Body of pancreas (tissue), 4 donors: ENCODE data around the gene C1R. TPM values are rescaled to one million over a fixed set of nuclear protein-coding genes. Genes with fewer than 3 reads are reported as not detected.

Experiments
- ATAC-seq: fragments of 150-250 bp; one replicate; pipeline ENCODE4 v1.9.1; 2016
- DNase-seq, 4 donors: peaks; one replicate each; pipeline ENCODE4 v3.0.0-alpha.2; 2019
- H3K27ac ChIP-seq, 4 donors: fragments of 200-600 bp; sonication (generic); 1 replicate in 3 of 4; 2 replicates in 1 of 4; pipeline versions ENCODE4 v1.5.1 to v1.6.1; 2016 to 2019; ENCODE audit warnings: mild to moderate bottlenecking in 1 of 4, mixed read lengths in 1 of 4, moderate library complexity in 1 of 4
- H3K27me3 ChIP-seq, 2 donors: fragments of 200-600 bp; sonication (generic); one replicate each; pipeline ENCODE4 v1.6.0; 2016; ENCODE audit warnings: mild to moderate bottlenecking in 1 of 2
- H3K36me3 ChIP-seq, 2 donors: fragments of 200-600 bp; sonication (generic); replicated peaks in 1 of 2; 2 replicates each; pipeline ENCODE4 v1.5.1; 2016; ENCODE audit warnings: low read depth in 2 of 2; ENCODE audit not compliant: insufficient read depth in 1 of 2
- H3K4me1 ChIP-seq: fragments of 200-600 bp; sonication (generic); one replicate; pipeline ENCODE4 v1.6.0; 2016
- H3K4me3 ChIP-seq, 2 donors: fragments of 200-600 bp; sonication (generic); 1 replicate in 1 of 2; 2 replicates in 1 of 2; pipeline ENCODE4 v1.5.1; 2016 to 2019
- H3K9me3 ChIP-seq, 3 donors: fragments of 200-600 bp; sonication (generic); 1 replicate in 2 of 3; 2 replicates in 1 of 3; pipeline ENCODE4 v1.5.1; 2016
- POLR2A ChIP-seq, 3 donors: fragments of 450-650 bp; IDR thresholded peaks; one replicate each; pipeline ENCODE4 v1.6.1; 2016; ENCODE audit warnings: antibody characterized with exemption in 3 of 3, mild to moderate bottlenecking in 2 of 3
- WGBS, 2 donors: methylation state at CpG; one replicate each; pipeline ENCODE4 v1.1.5; 2017; 5-methylcytosine and 5-hydroxymethylcytosine counted together
- intact Hi-C: fragments of 100-400 bp; cut with DNase I; formaldehyde crosslinking; loops from one replicate; pipeline ENCODE4 v1.15.1; 2023
- total RNA-seq, 2 donors: library from RNA; depleted of rRNA; stranded (reverse); fragments of >200 nt; gene quantifications; one replicate each; pipeline ENCODE4 v1.1.0, GENCODE V29; 2016
- TF ChIP-seq, protein P1 (sequence below), 7 experiments: fragments of 450-650 bp in 4 of 7; fragments of 200-600 bp in 3 of 7; sonication (generic) in 3 of 7; IDR thresholded peaks; one replicate each; pipeline ENCODE4 v1.5.1; 2016 to 2019; ENCODE audit warnings: antibody characterized with exemption in 7 of 7

The C1R gene
- 100 to 1,000 TPM; 113 to 133 TPM for total RNA-seq

DNA sequence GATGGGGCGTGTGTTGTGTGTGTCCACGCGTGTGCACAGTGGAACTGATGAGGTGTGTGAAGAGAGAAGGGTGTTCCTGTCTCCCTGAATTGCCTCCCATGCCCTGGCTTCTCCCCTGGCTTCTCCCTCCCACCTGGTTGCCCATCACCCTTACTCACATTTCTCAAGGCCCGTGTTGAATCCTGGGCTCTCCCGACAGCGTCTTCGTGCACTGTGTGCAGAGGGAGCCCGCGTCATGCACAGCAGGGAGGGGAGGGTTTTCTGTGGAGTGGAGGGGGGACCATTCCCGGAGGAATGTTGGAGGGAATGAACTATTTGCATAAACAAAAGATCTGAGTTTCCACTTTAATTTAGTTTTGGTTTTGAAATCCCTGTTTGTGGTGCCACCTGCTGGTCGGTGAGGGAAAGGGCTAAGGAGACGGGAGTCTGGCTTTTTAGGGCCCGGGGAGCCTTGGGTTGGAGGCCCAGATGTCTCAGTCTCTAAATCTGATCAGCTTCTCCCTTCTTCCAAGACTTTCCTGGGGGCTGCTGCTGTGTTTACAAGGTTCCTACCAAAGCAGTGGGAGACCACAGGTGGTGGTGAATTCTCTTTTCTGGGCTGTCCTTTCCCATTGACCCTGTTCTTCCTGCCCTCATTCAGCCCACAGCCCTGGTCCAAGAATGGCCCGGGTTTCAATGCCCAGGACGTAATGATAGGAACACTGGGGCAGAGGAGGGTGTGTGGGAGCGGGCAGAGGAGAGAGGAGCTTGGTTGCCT, at the start of gene C1R:
TSS of gene C1R (minus strand) at position 217 of the 757 bp plus-strand sequence. CDS start at position 160, 57 bp downstream.
- Histone ChIP-seq H3K27me3 (no peaks in the 10 kb centered on the region), H3K4me1 (peaks cover 34% of the 10 kb centered on the region), H3K9me3 (no peaks in the 10 kb centered on the region), H3K4me3 (peak within 1 kb of the TSS in 1 of 2 donors; percentile 11), H3K27ac (peak within 1 kb of the TSS; percentile 37 to 70 (median 57)), H3K36me3 (no peaks in the 10 kb centered on the region)
- DNase-seq (peak; percentile 73 to 77 (median 76)), ATAC-seq (peak; percentile 72)
- 8 to 15% methylated on average over 16 of the region's 16 CpGs for WGBS, 2 donors
- intact Hi-C loops = no loop called here
- TF ChIP-seq, protein P1, sequence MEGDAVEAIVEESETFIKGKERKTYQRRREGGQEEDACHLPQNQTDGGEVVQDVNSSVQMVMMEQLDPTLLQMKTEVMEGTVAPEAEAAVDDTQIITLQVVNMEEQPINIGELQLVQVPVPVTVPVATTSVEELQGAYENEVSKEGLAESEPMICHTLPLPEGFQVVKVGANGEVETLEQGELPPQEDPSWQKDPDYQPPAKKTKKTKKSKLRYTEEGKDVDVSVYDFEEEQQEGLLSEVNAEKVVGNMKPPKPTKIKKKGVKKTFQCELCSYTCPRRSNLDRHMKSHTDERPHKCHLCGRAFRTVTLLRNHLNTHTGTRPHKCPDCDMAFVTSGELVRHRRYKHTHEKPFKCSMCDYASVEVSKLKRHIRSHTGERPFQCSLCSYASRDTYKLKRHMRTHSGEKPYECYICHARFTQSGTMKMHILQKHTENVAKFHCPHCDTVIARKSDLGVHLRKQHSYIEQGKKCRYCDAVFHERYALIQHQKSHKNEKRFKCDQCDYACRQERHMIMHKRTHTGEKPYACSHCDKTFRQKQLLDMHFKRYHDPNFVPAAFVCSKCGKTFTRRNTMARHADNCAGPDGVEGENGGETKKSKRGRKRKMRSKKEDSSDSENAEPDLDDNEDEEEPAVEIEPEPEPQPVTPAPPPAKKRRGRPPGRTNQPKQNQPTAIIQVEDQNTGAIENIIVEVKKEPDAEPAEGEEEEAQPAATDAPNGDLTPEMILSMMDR (IDR thresholded peaks at IDR 0.05) = peak; percentile 74 to 92 (median 84)
- TF ChIP-seq POLR2A (IDR thresholded peaks at IDR 0.05) = peak in 2 of 3 donors; percentile 36 to 52

DNA sequence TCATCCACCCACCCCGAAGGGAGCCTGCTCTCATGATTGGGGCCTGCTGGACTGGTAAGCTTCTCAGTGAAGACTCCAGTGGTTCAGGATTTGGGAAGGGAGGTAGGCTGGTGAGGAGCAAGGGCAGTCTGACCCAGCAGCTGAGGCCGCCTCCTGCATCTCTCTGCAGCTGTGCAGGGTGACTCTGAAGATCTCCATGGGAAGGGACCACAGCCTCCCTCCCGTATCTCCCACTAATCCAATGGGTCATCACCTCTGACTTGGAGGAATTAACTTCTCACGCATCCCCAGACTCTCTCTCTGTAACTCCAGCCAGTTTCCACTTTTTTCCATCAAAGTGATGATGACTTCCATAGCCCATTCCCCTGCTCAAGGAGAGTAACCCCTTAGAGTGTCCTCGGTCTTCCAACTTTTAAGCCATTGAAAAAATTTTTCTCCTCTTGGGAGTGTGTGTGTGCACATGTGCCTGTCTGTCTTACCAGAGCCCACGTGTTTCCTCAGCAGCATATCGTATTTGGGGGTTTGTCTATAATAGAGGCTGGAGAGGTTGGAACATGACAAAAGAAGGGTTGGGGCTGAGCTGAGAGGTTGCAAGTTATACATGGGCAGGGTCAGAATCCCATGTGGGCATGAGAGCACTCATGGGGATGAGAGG, 49.2 kb upstream of the C1R start:
- intact Hi-C loops = no loop called here
- DNase-seq (no peak), ATAC-seq (no peak)
- no peak overlapping the region for H3K27ac ChIP-seq
- H3K9me3 ChIP-seq = no peaks in the 10 kb centered on the region
- no peaks in the 10 kb centered on the region for H3K4me1 ChIP-seq
- WGBS, 2 donors = 87 to 90% methylated on average over 7 of the region's 7 CpGs
- no peak for TF ChIP-seq POLR2A (IDR thresholded peaks at IDR 0.05)
- TF ChIP-seq, protein P1 (IDR thresholded peaks at IDR 0.05) = no peak
- H3K4me3 ChIP-seq = no peak overlapping the region
- no peaks in the 10 kb centered on the region for H3K27me3 ChIP-seq
- peaks cover 0 to 2% of the 10 kb centered on the region in 2 donors for H3K36me3 ChIP-seq

DNA sequence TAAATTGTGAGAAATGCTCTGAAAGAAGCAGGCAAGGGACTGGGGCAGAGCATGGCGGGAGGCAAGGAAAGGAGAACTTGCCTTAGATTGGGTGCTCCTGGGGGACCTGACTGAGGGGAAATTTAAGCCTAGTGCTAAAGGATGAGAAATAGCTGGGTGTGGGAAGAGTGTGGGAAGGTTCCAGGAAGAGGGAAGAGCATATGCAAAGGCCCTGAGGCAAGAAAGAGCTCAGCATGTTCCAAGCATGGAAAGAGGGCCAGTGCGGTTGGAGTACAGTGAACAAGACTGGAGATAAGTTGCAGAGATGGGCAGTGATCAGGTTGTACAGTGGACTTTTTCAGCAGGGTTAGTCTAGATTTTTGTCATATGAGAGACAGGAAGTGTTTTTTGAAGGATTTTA, 47.0 kb upstream of the C1R start:
- Histone ChIP-seq H3K9me3 (no peaks in the 10 kb centered on the region), H3K36me3 (peaks cover 0 to 6% of the 10 kb centered on the region in 2 donors), H3K27me3 (no peaks in the 10 kb centered on the region), H3K4me3 (no peak overlapping the region), H3K27ac (no peak overlapping the region), H3K4me1 (no peaks in the 10 kb centered on the region)
- TF ChIP-seq, protein P1 (IDR thresholded peaks at IDR 0.05) = no peak
- TF ChIP-seq POLR2A (IDR thresholded peaks at IDR 0.05) = no peak
- intact Hi-C loops = no loop called here
- DNase-seq (no peak), ATAC-seq (no peak)
- 98 to 100% methylated on average over 2 of the region's 2 CpGs for WGBS, 2 donors

DNA sequence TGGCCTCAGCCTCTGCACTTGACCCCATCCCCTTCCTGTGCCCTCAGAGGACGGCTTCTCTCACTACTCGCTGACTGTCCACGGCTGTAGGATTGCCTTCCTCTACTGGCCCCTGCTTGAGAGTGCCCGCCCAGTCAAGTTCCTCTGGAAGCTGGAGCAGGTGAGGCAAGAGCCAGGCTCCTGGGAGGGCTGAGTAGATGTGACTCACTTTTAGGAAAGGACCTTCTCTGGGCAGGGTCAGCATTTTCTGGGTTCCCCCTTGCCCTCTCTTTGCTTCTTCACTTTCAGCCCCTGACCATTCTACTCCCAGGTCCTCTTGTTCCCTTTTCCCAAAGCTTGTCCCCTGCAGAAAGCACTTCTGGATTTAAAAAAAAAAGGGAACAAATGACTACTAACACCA, 45.7 kb upstream of the C1R start:
- no peak overlapping the region for H3K4me3 ChIP-seq
- H3K27me3 ChIP-seq = no peaks in the 10 kb centered on the region
- H3K27ac ChIP-seq = no peak overlapping the region
- 80 to 84% methylated on average over 4 of the region's 4 CpGs for WGBS, 2 donors
- DNase-seq (no peak), ATAC-seq (no peak)
- intact Hi-C loops = no loop called here
- H3K4me1 ChIP-seq = no peaks in the 10 kb centered on the region
- no peak for TF ChIP-seq POLR2A (IDR thresholded peaks at IDR 0.05)
- TF ChIP-seq, protein P1 (IDR thresholded peaks at IDR 0.05) = no peak
- no peaks in the 10 kb centered on the region for H3K9me3 ChIP-seq
- H3K36me3 ChIP-seq = peaks cover 0 to 6% of the 10 kb centered on the region in 2 donors
